Vagina (tissue), 2 donors: Measurements from ENCODE around the gene ATPAF1.

Source experiments
- POLR2A ChIP-seq, 2 donors: fragments of 450-650 bp; IDR thresholded peaks; one replicate each; pipeline ENCODE4 v1.6.1; 2017; ENCODE audit warnings: antibody characterized with exemption in 2 of 2, mild to moderate bottlenecking in 2 of 2, moderate library complexity in 2 of 2
- POLR2AphosphoS5 ChIP-seq, 2 donors: sonication (generic); formaldehyde crosslinking; IDR thresholded peaks; one replicate each; pipeline ENCODE4 v1.9.0; 2017; ENCODE audit warnings: antibody characterized with exemption in 2 of 2, mild to moderate bottlenecking in 2 of 2, low read depth in 1 of 2; ENCODE audit not compliant: insufficient read depth in 1 of 2
- TF ChIP-seq, protein P1 (sequence below), 3 experiments: fragments of 450-650 bp in 2 of 3; fragments of 200-600 bp in 1 of 3; sonication (generic) in 1 of 3; IDR thresholded peaks; one replicate each; pipeline ENCODE4 v1.5.1; 2017 to 2019; ENCODE audit warnings: antibody characterized with exemption in 3 of 3, mild to moderate bottlenecking in 2 of 3, moderate library complexity in 2 of 3

DNA sequence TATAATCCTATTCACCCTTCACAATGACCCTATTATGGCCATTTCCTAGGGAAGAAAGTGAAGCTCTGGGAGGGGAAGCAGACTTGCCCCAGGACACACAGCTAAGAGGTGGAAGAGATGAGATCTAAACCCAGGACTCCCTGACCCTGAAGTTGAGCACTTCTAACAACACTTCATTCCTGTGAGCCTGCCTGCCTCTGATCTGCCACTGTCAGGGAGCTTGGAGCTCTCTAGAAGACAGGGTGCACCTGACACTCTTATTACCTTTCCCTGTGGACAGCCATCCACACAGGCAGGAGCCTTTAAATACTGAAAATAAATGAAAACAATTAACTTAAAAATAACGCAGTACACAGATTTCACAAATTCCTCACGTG, 64.7 kb downstream of the ATPAF1 start:
- TF ChIP-seq, protein P1, sequence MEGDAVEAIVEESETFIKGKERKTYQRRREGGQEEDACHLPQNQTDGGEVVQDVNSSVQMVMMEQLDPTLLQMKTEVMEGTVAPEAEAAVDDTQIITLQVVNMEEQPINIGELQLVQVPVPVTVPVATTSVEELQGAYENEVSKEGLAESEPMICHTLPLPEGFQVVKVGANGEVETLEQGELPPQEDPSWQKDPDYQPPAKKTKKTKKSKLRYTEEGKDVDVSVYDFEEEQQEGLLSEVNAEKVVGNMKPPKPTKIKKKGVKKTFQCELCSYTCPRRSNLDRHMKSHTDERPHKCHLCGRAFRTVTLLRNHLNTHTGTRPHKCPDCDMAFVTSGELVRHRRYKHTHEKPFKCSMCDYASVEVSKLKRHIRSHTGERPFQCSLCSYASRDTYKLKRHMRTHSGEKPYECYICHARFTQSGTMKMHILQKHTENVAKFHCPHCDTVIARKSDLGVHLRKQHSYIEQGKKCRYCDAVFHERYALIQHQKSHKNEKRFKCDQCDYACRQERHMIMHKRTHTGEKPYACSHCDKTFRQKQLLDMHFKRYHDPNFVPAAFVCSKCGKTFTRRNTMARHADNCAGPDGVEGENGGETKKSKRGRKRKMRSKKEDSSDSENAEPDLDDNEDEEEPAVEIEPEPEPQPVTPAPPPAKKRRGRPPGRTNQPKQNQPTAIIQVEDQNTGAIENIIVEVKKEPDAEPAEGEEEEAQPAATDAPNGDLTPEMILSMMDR (IDR thresholded peaks at IDR 0.05) = no peak
- TF ChIP-seq POLR2A (IDR thresholded peaks at IDR 0.05) = no peak
- TF ChIP-seq POLR2AphosphoS5 (IDR thresholded peaks at IDR 0.05; ENCODE audit: insufficient read depth in 1 of 2, low read depth in 1 of 2) = no peak
